ENCODE measurements around the gene RRP1B. TPM values are rescaled to one million over a fixed set of nuclear protein-coding genes. Genes with fewer than 3 reads are reported as not detected.

The RRP1B gene
- total and polyA plus RNA-seq, 2 of the 13 experiments (the other 11 are each of a cell fraction or from before 2014, with no cell fraction given) = 16.3 to 46.2 TPM

DNA sequence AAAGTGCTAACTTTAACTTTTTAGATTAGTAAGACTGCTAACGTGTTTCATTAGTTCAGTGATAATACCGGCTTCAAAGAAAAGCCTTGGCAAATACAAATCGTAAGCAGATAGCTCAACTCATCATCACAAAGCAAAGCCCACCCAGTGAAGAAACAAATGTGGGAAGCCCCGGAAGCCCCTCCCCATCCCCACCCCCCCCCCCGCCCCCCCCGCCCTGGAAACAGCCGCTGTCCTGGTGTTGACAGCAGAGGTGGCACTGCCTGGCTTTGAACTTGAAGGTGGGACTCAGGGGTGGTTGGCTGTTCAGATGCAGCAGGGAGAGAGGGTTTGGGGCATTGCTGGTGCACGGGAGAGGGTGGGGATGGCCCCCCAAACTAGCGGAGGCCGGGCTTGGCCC, 73.7 kb downstream of the RRP1B start (continued):
- TF ChIP-seq, protein P1, sequence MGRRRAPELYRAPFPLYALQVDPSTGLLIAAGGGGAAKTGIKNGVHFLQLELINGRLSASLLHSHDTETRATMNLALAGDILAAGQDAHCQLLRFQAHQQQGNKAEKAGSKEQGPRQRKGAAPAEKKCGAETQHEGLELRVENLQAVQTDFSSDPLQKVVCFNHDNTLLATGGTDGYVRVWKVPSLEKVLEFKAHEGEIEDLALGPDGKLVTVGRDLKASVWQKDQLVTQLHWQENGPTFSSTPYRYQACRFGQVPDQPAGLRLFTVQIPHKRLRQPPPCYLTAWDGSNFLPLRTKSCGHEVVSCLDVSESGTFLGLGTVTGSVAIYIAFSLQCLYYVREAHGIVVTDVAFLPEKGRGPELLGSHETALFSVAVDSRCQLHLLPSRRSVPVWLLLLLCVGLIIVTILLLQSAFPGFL (CRISPR knock-in tag; IDR thresholded peaks at IDR 0.05) = no peak
- TF ChIP-seq POLR2AphosphoS5 (IDR thresholded peaks at IDR 0.05; ENCODE audit: low read depth, low read length) (no peak), SALL2 (CRISPR knock-in tag; IDR thresholded peaks at IDR 0.05) (no peak), MAFF (IDR thresholded peaks at IDR 0.05; ENCODE audit: low read depth, low read length) (no peak)
- TF ChIP-seq, protein P2, sequence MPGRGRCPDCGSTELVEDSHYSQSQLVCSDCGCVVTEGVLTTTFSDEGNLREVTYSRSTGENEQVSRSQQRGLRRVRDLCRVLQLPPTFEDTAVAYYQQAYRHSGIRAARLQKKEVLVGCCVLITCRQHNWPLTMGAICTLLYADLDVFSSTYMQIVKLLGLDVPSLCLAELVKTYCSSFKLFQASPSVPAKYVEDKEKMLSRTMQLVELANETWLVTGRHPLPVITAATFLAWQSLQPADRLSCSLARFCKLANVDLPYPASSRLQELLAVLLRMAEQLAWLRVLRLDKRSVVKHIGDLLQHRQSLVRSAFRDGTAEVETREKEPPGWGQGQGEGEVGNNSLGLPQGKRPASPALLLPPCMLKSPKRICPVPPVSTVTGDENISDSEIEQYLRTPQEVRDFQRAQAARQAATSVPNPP (CRISPR knock-in tag; IDR thresholded peaks at IDR 0.05) = no peak

DNA sequence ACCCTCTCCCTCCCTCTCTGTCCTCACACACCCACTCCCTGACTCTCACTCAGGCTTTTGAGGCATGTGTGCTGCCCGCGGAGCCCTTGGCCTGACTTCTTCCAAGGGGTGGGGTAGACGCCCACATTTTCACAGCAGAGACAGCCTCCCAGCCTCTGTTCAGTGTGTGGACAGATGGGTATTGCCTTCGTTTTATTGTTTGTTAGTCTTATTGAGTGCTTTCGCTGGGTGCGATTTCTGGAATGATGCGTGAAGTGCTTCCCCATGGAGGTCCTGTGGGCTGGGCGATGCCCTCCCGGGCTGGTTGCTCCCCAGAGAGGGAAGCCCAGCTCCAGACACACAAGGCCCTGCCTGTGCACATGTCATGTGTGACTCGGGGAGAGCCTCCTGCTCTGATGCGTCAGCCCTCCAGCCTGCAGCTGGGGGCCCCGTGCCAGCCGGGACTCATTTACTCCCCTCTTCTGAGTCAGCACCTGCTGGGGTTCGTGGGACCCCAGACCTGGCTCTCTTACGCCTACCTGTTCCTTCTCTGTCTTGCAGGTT, 74.2 kb downstream of the RRP1B start:
- Histone ChIP-seq H3K4me3 (replicated peaks in 1 of 3; ENCODE audit: insufficient read depth in 1 of 3, low read depth in 2 of 3, low read length in 3 of 3) (no peak overlapping the region), H3K79me2 (ENCODE audit: insufficient read depth, low read length) (peaks cover 80% of the 10 kb centered on the region), H3K27ac (ENCODE audit: extremely low read length, insufficient read depth, low read length) (no peak overlapping the region), H3K9me3 (ENCODE audit: low read length) (no peaks in the 10 kb centered on the region), H3K36me3 (replicated peaks in 1 of 2; ENCODE audit: control insufficient read depth in 1 of 2, insufficient read depth in 2 of 2, low read length in 2 of 2) (peaks cover 17 to 28% of the 10 kb centered on the region in 2 experiments; a peak in 3 of 5 replicates), H3K4me1 (ENCODE audit: insufficient read depth, low read length) (peaks cover 89% of the 10 kb centered on the region), H3K27me3 (ENCODE audit: control insufficient read depth in 1 of 2, insufficient read depth in 2 of 2, low read length in 2 of 2) (no peaks in the 10 kb centered on the region; a peak in 1 of 5 replicates), H2AFZ (ENCODE audit: low read length) (no peak overlapping the region), H3K9ac (ENCODE audit: insufficient read depth, low read depth, low read length) (no peak overlapping the region), H3K4me2 (ENCODE audit: low read depth, low read length) (no peak overlapping the region), H4K20me1 (ENCODE audit: insufficient read depth, low read length) (no peaks in the 10 kb centered on the region; the same call in 1 of the 2 replicates)
- TF ChIP-seq ZNF687 (CRISPR knock-in tag; IDR thresholded peaks at IDR 0.05) (0 out of 2 replicates have a peak, but pooled peaks have one; percentile 11), ZNF3 (CRISPR knock-in tag; IDR thresholded peaks at IDR 0.05) (no peak)
- FAIRE-seq (no peak), ATAC-seq (no peak), DNase-seq (ENCODE audit: low spot score) (no peak)
- intact Hi-C loops (cut with micrococcal nuclease; ENCODE audit: unreplicated experiment) = no loop called here
- in situ Hi-C loops (cut with HindIII; ENCODE audit: extremely low pct_ligation_motif_present, low pct_unique_long_range_greater_than_20kb) = no loop called here
- BruUV-seq (replicated peaks) = no TSS peak
- 95% methylated on average over 12 of the region's 15 CpGs for WGBS (ENCODE audit: low lambda C conversion rate)
- ChIA-PET POLR2A (no interaction called here), CTCF (ENCODE audit: low intra/inter-chr PET ratio, low total read pairs) (no interaction called here)
